Neuronal stem cell (in vitro differentiated cells): ENCODE data around the gene AS3MT.
A peak's percentile ranks its signal among the peaks of the same experiment; 100 is the strongest.

Experiments
- DNase-seq: peaks from one replicate; pipeline ENCODE4 v3.0.0-alpha.2; 2013; ENCODE audit warnings: low spot score
- H2AFZ ChIP-seq: one replicate; pipeline ENCODE4 v1.6.1; 2013; ENCODE audit warnings: mild to moderate bottlenecking, low read length, inconsistent platforms
- H2AK5ac ChIP-seq: 2 replicates; pipeline ENCODE4 v1.6.1; 2013; ENCODE audit warnings: low read depth, mild to moderate bottlenecking, inconsistent platforms, low read length, moderate library complexity, mixed read lengths
- H2BK120ac ChIP-seq: 2 replicates; pipeline ENCODE4 v1.6.1; 2013; ENCODE audit warnings: low read depth, mild to moderate bottlenecking, inconsistent platforms, low read length, moderate library complexity, mixed read lengths
- H2BK12ac ChIP-seq: one replicate; pipeline ENCODE4 v1.6.1; 2013; ENCODE audit warnings: low read length, inconsistent platforms
- H2BK15ac ChIP-seq: 2 replicates; pipeline ENCODE4 v1.6.1; 2013; ENCODE audit warnings: mild to moderate bottlenecking, low read length, inconsistent platforms, mixed read lengths
- H2BK5ac ChIP-seq: one replicate; pipeline ENCODE4 v1.6.1; 2013; ENCODE audit warnings: inconsistent platforms, mild to moderate bottlenecking, low read length, moderate library complexity
- H3K14ac ChIP-seq: one replicate; pipeline ENCODE4 v1.6.1; 2013; ENCODE audit warnings: low read length, inconsistent platforms
- H3K18ac ChIP-seq: 2 replicates; pipeline ENCODE4 v1.6.1; 2013; ENCODE audit warnings: low read length, inconsistent platforms
- H3K23ac ChIP-seq: 2 replicates; pipeline ENCODE4 v1.6.1; 2013; ENCODE audit warnings: low read depth, mild to moderate bottlenecking, mixed read lengths, low read length, inconsistent platforms; ENCODE audit not compliant: poor library complexity
- H3K27ac ChIP-seq: replicated peaks from 3 replicates; pipeline ENCODE4 v1.5.1; 2013; ENCODE audit warnings: low read length, inconsistent platforms
- H3K27me3 ChIP-seq, 3 experiments: 2 replicates each; pipeline ENCODE4 v1.6.1; 2013; ENCODE audit warnings: low read length in 3 of 3, mild to moderate bottlenecking in 2 of 3, inconsistent platforms in 1 of 3, low read depth in 1 of 3, mixed read lengths in 1 of 3, moderate library complexity in 1 of 3; ENCODE audit not compliant: control insufficient read depth in 3 of 3, insufficient read depth in 3 of 3
- H3K36me3 ChIP-seq, 2 donors: replicated peaks in 1 of 2; 2 replicates each; pipeline ENCODE4 v1.6.1; 2013; ENCODE audit warnings: low read length in 2 of 2; ENCODE audit not compliant: control insufficient read depth in 2 of 2, insufficient read depth in 2 of 2
- H3K4ac ChIP-seq: 2 replicates; pipeline ENCODE4 v1.6.1; 2013; ENCODE audit warnings: inconsistent platforms, mild to moderate bottlenecking, low read length, moderate library complexity
- H3K4me1 ChIP-seq, 2 donors: 1 replicate in 1 of 2; 2 replicates in 1 of 2; pipeline ENCODE4 v1.6.1; 2013; ENCODE audit warnings: low read length in 2 of 2, low read depth in 1 of 2; ENCODE audit not compliant: control insufficient read depth in 2 of 2, insufficient read depth in 1 of 2
- H3K4me2 ChIP-seq: one replicate; pipeline ENCODE4 v1.6.1; 2013; ENCODE audit warnings: mild to moderate bottlenecking, low read length, inconsistent platforms; ENCODE audit not compliant: insufficient read depth, poor library complexity, severe bottlenecking
- H3K4me3 ChIP-seq, 2 donors: 2 replicates each; pipeline ENCODE4 v1.5.1; 2013; ENCODE audit warnings: low read length in 2 of 2, mild to moderate bottlenecking in 2 of 2, inconsistent platforms in 1 of 2, moderate library complexity in 1 of 2
- H3K79me1 ChIP-seq: one replicate; pipeline ENCODE4 v1.6.1; 2013; ENCODE audit warnings: low read depth, mild to moderate bottlenecking, inconsistent platforms, low read length, moderate library complexity
- H3K9ac ChIP-seq: one replicate; pipeline ENCODE4 v1.6.1; 2013; ENCODE audit warnings: mild to moderate bottlenecking, low read depth, low read length, inconsistent platforms; ENCODE audit not compliant: poor library complexity
- H3K9me3 ChIP-seq, 2 donors: replicated peaks in 1 of 2; 2 replicates each; pipeline versions ENCODE3 to v1.6.1; 2013; ENCODE audit warnings: low read length in 2 of 2, mild to moderate bottlenecking in 2 of 2, inconsistent platforms in 1 of 2, low read depth in 1 of 2, mixed read lengths in 1 of 2, moderate library complexity in 1 of 2; ENCODE audit not compliant: control insufficient read depth in 2 of 2, insufficient read depth in 1 of 2
- H4K8ac ChIP-seq: one replicate; pipeline ENCODE4 v1.6.1; 2013; ENCODE audit warnings: low read depth, mild to moderate bottlenecking, inconsistent platforms, low read length, moderate library complexity
- H4K91ac ChIP-seq: one replicate; pipeline ENCODE4 v1.6.1; 2013; ENCODE audit warnings: low read length, low read depth, mild to moderate bottlenecking, inconsistent platforms; ENCODE audit not compliant: poor library complexity
- WGBS, 2 donors: extraction: QIAGEN DNeasy Blood & Tissue Kit; methylation state at CpG; one replicate each; pipeline ENCODE4 v1.1.7; 2013; ENCODE audit warnings: missing lambda C conversion rate in 2 of 2, mixed read lengths in 1 of 2; ENCODE audit not compliant: insufficient read length in 2 of 2, insufficient replicate concordance in 1 of 2; ENCODE audit errors: extremely low coverage in 2 of 2; 5-methylcytosine and 5-hydroxymethylcytosine counted together

Gene AS3MT

DNA sequence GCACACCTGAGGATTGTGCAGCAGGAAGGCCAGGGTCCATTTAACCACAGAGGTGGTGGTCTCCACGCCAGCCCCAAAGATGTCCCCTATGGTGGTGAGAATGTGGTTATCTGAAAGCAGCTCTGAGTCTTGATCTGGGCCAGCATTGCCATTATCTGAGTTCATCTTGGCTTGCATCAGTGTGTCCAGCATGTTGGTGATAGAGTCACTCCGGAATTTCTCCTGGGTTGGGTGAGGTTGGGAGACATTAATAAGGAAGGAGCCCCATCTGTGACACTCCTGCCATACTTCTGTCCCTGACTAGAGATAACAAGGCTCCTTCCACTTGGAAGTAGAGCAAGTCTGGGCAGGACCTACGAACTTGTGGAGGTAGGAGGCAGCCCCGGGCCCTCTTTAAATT lies 36.3 kb upstream of the AS3MT start:
- Histone ChIP-seq H3K9ac (no peak overlapping the region), H3K4me2 (no peak overlapping the region), H2AFZ (no peak overlapping the region), H3K79me1 (no peaks in the 10 kb centered on the region), H2BK15ac (no peak overlapping the region), H2AK5ac (no peak overlapping the region), H3K36me3 (no peaks in the 10 kb centered on the region), H3K4ac (no peak overlapping the region), H3K27ac (no peak overlapping the region), H2BK12ac (no peak overlapping the region), H3K23ac (no peak overlapping the region), H3K9me3 (no peaks in the 10 kb centered on the region), H3K4me1 (no peaks in the 10 kb centered on the region), H2BK120ac (no peak overlapping the region), H3K18ac (no peak overlapping the region), H4K91ac (no peak overlapping the region), H3K4me3 (no peak overlapping the region), H4K8ac (no peak overlapping the region), H3K27me3 (peaks cover 0 to 8% (median 0%) of the 10 kb centered on the region in 3 experiments), H2BK5ac (no peak overlapping the region), H3K14ac (no peak overlapping the region)
- WGBS, 2 donors: no CpG with 5 or more reads among the region's 4 CpGs
- no peak for DNase-seq

DNA sequence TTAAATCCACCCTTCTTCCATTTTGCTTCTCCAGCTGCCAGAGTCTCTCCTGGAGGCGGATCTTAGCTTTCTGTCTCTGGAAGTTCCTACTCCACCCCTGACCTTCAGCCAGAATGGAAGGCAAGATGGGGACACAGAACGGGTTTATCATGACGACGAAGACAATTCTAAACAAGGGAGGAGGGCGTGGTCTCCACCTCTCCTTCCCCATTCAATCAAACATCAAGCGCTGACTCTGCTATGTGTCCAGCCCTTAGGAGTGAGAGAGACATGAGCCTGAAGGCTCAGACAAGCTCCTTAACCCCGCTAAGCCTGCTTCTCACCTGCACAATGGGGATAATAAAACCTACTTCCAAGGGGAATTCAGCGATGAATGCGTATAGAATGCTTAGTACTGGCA lies 35.1 kb upstream of the AS3MT start:
- Histone ChIP-seq H2AK5ac (no peak overlapping the region), H2BK5ac (no peak overlapping the region), H3K4me3 (no peak overlapping the region), H2AFZ (no peak overlapping the region), H3K36me3 (no peaks in the 10 kb centered on the region), H3K27me3 (peaks cover 0 to 8% (median 0%) of the 10 kb centered on the region in 3 experiments), H4K8ac (no peak overlapping the region), H3K4me2 (no peak overlapping the region), H3K27ac (no peak overlapping the region), H3K79me1 (no peaks in the 10 kb centered on the region), H3K4ac (no peak overlapping the region), H3K9me3 (no peaks in the 10 kb centered on the region), H2BK12ac (no peak overlapping the region), H3K18ac (no peak overlapping the region), H2BK120ac (no peak overlapping the region), H4K91ac (no peak overlapping the region), H3K4me1 (no peaks in the 10 kb centered on the region), H3K14ac (no peak overlapping the region), H3K23ac (no peak overlapping the region), H2BK15ac (no peak overlapping the region), H3K9ac (no peak overlapping the region)
- WGBS, 2 donors: no CpG with 5 or more reads among the region's 9 CpGs
- DNase-seq: no peak

DNA sequence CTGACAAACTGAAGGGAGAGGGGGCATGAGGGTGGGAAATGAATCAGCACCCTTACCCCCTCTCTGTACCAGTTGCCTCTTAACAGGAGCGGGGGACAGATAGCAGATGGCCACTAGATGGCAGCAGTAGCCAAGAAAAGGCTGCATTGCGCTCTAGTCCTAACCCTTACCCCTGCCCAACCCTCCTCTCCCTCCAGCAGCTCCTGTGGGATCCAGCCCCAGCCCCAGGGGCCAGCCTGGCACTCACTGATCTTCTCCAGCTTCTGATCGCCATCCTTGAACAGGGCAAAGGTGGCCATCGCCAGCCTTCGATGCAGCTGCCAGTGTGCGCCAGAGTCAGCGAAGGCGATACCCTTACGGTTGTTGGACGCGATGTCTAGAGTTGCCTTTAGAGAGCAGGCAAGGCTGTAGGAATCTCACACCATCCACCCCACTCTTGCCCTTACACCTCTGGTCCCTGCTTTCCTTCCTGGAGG lies 34.2 kb upstream of the AS3MT start:
- no peak overlapping the region for H3K18ac ChIP-seq
- H3K27me3 ChIP-seq: peaks cover 0 to 8% (median 0%) of the 10 kb centered on the region in 3 experiments
- no peak overlapping the region for H3K4ac ChIP-seq
- H2BK5ac ChIP-seq: no peak overlapping the region
- no peak overlapping the region for H4K8ac ChIP-seq
- no peaks in the 10 kb centered on the region for H3K4me1 ChIP-seq
- no peak overlapping the region for H2BK12ac ChIP-seq
- no peaks in the 10 kb centered on the region for H3K36me3 ChIP-seq
- WGBS, 2 donors: no CpG with 5 or more reads among the region's 11 CpGs
- H3K23ac ChIP-seq: peak overlapping the region; percentile 12
- H2AFZ ChIP-seq: no peak overlapping the region
- no peak overlapping the region for H2BK15ac ChIP-seq
- H4K91ac ChIP-seq: no peak overlapping the region
- no peak overlapping the region for H3K27ac ChIP-seq
- no peak overlapping the region for H2BK120ac ChIP-seq
- H3K79me1 ChIP-seq: no peaks in the 10 kb centered on the region
- H3K4me2 ChIP-seq: no peak overlapping the region
- H2AK5ac ChIP-seq: no peak overlapping the region
- DNase-seq: peak; percentile 81
- peak overlapping the region; percentile 25 for H3K9ac ChIP-seq
- no peak overlapping the region for H3K14ac ChIP-seq
- H3K4me3 ChIP-seq: no peak overlapping the region
- no peaks in the 10 kb centered on the region for H3K9me3 ChIP-seq

DNA sequence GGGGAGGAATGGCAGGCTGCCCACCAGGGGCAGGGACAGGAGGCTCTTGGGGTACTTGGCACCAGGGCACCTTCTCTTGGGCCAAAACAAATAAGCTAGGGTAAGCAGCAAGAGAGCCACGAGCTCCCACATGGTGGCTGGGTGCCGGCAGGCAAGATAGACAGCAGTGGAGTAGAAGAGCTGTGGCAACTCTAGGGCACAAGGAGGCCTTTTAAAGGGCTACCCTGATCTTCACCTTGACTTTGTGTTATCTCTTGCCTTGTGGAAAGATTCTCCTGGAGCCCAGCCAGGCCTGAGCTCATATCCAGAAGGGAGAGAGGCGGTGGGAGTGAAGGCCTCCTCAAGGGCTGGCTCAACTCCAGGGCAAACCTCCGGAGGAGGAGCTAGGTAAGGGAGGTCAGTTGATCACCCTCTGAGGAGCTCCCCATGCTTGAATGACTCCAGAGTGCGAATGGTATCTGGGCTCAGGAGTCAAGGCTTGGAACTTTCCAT lies 32.0 kb upstream of the AS3MT start, which contains the start of gene CYP17A1:
Gene CYP17A1, minus strand, starts transcription at position 184 of the 492 bp plus-strand sequence. Its CDS starts 52 bp downstream, at position 132.
- Histone ChIP-seq H3K27me3 (peaks cover 0 to 6% (median 0%) of the 10 kb centered on the region in 3 experiments), H3K14ac (no peak within 1 kb of the TSS), H3K4ac (no peak within 1 kb of the TSS), H3K9me3 (no peaks in the 10 kb centered on the region), H3K4me3 (no peak within 1 kb of the TSS), H3K23ac (no peak within 1 kb of the TSS), H2BK15ac (no peak within 1 kb of the TSS), H3K36me3 (no peaks in the 10 kb centered on the region), H2BK120ac (no peak within 1 kb of the TSS), H3K4me2 (no peak within 1 kb of the TSS), H2AK5ac (no peak within 1 kb of the TSS), H3K18ac (no peak within 1 kb of the TSS), H2AFZ (no peak within 1 kb of the TSS), H2BK5ac (no peak within 1 kb of the TSS), H4K91ac (peak within 1 kb of the TSS; percentile 7), H4K8ac (no peak within 1 kb of the TSS), H3K9ac (no peak within 1 kb of the TSS), H2BK12ac (no peak within 1 kb of the TSS), H3K79me1 (no peaks in the 10 kb centered on the region), H3K27ac (no peak within 1 kb of the TSS), H3K4me1 (no peaks in the 10 kb centered on the region)
- whole genome bisulfite sequencing, 2 donors: no CpG with 5 or more reads among the region's 5 CpGs
- no peak for DNase-seq
